H1 (cell line): ENCODE data around the gene TCF19. TPM values are rescaled to one million over a fixed set of nuclear protein-coding genes. Genes with fewer than 3 reads are reported as not detected.

Experiments used
- CTCF ChIA-PET: fragments of 300-600 bp; sonication (Branson Sonifier 250); formaldehyde crosslinking; loops from one replicate; lab custom pipeline; 2021; ENCODE audit not compliant: partially characterized antibody; lab: Charles Lee
- POLR2A ChIA-PET: fragments of 300-600 bp; sonication (Branson Sonifier 250); formaldehyde crosslinking; loops from one replicate; lab custom pipeline; 2021; ENCODE audit warnings: inconsistent platforms; ENCODE audit not compliant: partially characterized antibody; lab: Charles Lee
- DNase-seq, 2 experiments: peaks; one replicate each; pipeline versions ENCODE4 v3.0.0 to v3.0.0-alpha.2; 2010 to 2022; ENCODE audit warnings: low spot score in 2 of 2, low read depth in 1 of 2, mixed read lengths in 1 of 2
- FAIRE-seq: peaks from 2 replicates; lab custom pipeline; 2011; peaks lifted over from hg19 to GRCh38; lab: Jason Lieb, UNC
- H2AFZ ChIP-seq: 2 replicates; pipeline ENCODE4 v1.8.1; 2012; ENCODE audit warnings: low read length, inconsistent platforms
- H2AK5ac ChIP-seq: 2 replicates; pipeline ENCODE4 v1.6.1; 2013; ENCODE audit warnings: low read depth, low read length
- H2BK120ac ChIP-seq: replicated peaks from 2 replicates; pipeline ENCODE3; 2013; ENCODE audit warnings: low read depth, low read length, inconsistent platforms
- H2BK12ac ChIP-seq: 2 replicates; pipeline ENCODE4 v1.6.1; 2013; ENCODE audit warnings: low read depth, low read length
- H2BK15ac ChIP-seq: 2 replicates; pipeline ENCODE4 v1.6.1; 2013; ENCODE audit warnings: low read length
- H2BK20ac ChIP-seq: 2 replicates; pipeline ENCODE4 v1.6.1; 2013; ENCODE audit warnings: low read length
- H2BK5ac ChIP-seq: 2 replicates; pipeline ENCODE4 v1.6.1; 2013; ENCODE audit warnings: low read depth, low read length
- H3K14ac ChIP-seq: 2 replicates; pipeline ENCODE4 v1.6.1; 2013; ENCODE audit warnings: inconsistent platforms; ENCODE audit not compliant: insufficient read length
- H3K18ac ChIP-seq: 2 replicates; pipeline ENCODE4 v1.6.1; 2013; ENCODE audit warnings: low read length; ENCODE audit errors: extremely low read depth
- H3K23ac ChIP-seq: 2 replicates; pipeline ENCODE4 v1.6.1; 2013; ENCODE audit warnings: inconsistent platforms; ENCODE audit not compliant: insufficient read length
- H3K23me2 ChIP-seq: 2 replicates; pipeline ENCODE4 v1.6.1; 2013; ENCODE audit warnings: low read depth, low read length
- H3K27ac ChIP-seq: 2 replicates; pipeline ENCODE4 v1.6.1; 2011; ENCODE audit warnings: low read depth, low read length, inconsistent platforms
- H3K27me3 ChIP-seq, 4 experiments: replicated peaks in 1 of 4; 1 replicate in 1 of 4; 2 replicates in 3 of 4; pipeline versions ENCODE4 v1.6.1 to v1.8.1; 2011 to 2013; ENCODE audit warnings: low read length in 3 of 4, mild to moderate bottlenecking in 3 of 4, inconsistent platforms in 2 of 4, mixed read lengths in 2 of 4, moderate library complexity in 1 of 4; ENCODE audit not compliant: control insufficient read depth in 3 of 4, insufficient read depth in 3 of 4; ENCODE audit errors: extremely low read depth in 1 of 4
- H3K36me3 ChIP-seq, 4 experiments: 2 replicates each; pipeline versions ENCODE4 v1.6.1 to v1.8.1; 2011 to 2013; ENCODE audit warnings: mild to moderate bottlenecking in 4 of 4, low read length in 3 of 4, moderate library complexity in 2 of 4, control low read depth in 1 of 4, inconsistent platforms in 1 of 4; ENCODE audit not compliant: insufficient read depth in 4 of 4, control insufficient read depth in 2 of 4
- H3K4ac ChIP-seq: replicated peaks from 2 replicates; pipeline ENCODE3; 2013; ENCODE audit warnings: low read length, low read depth, mixed read lengths, inconsistent platforms; ENCODE audit not compliant: insufficient read length
- H3K4me1 ChIP-seq, 4 experiments: replicated peaks in 1 of 4; 1 replicate in 1 of 4; 2 replicates in 3 of 4; pipeline versions ENCODE4 v1.6.1 to v1.8.1; 2011 to 2013; ENCODE audit warnings: low read length in 3 of 4, inconsistent platforms in 2 of 4, mixed read lengths in 1 of 4; ENCODE audit not compliant: insufficient read depth in 4 of 4, control insufficient read depth in 3 of 4
- H3K4me2 ChIP-seq, 2 experiments: 2 replicates each; pipeline versions ENCODE4 v1.6.1 to v1.8.1; 2011 to 2013; ENCODE audit warnings: low read depth in 2 of 2, low read length in 2 of 2, control low read depth in 1 of 2, inconsistent platforms in 1 of 2, mild to moderate bottlenecking in 1 of 2; ENCODE audit not compliant: insufficient read depth in 1 of 2
- H3K4me3 ChIP-seq, 4 experiments: fragments of 200-600, 300-600 bp in 1 of 4; sonication (generic), shearing (Covaris generic), sonication (Bioruptor Twin) in 1 of 4; 2 replicates each; pipeline versions ENCODE4 v1.5.1 to v1.8.1; 2011 to 2016; ENCODE audit warnings: low read length in 4 of 4, low read depth in 3 of 4, control low read depth in 2 of 4, inconsistent platforms in 2 of 4, mild to moderate bottlenecking in 2 of 4, mixed read lengths in 1 of 4, moderate library complexity in 1 of 4; ENCODE audit not compliant: insufficient read depth in 2 of 4; ENCODE audit errors: extremely low read depth in 1 of 4
- H3K56ac ChIP-seq: replicated peaks from 2 replicates; pipeline ENCODE3; 2013; ENCODE audit warnings: low read depth, mild to moderate bottlenecking, mixed read lengths, low read length, inconsistent platforms; ENCODE audit not compliant: insufficient read length
- H3K79me1 ChIP-seq: 2 replicates; pipeline ENCODE4 v1.6.1; 2013; ENCODE audit warnings: low read depth, low read length, control low read depth
- H3K79me2 ChIP-seq, 2 experiments: 2 replicates each; pipeline versions ENCODE4 v1.6.1 to v1.8.1; 2012 to 2013; ENCODE audit warnings: low read length in 2 of 2, mild to moderate bottlenecking in 2 of 2, inconsistent platforms in 1 of 2; ENCODE audit not compliant: insufficient read depth in 2 of 2, control insufficient read depth in 1 of 2
- H3K9ac ChIP-seq, 4 experiments: replicated peaks in 1 of 4; 1 replicate in 1 of 4; 2 replicates in 3 of 4; pipeline versions ENCODE4 v1.6.1 to v1.8.1; 2011 to 2013; ENCODE audit warnings: low read depth in 3 of 4, low read length in 3 of 4, control low read depth in 2 of 4, mild to moderate bottlenecking in 2 of 4, moderate library complexity in 2 of 4, inconsistent platforms in 1 of 4; ENCODE audit errors: extremely low read depth in 1 of 4
- H3K9me3 ChIP-seq, 2 experiments: 2 replicates each; pipeline versions ENCODE4 v1.6.1 to v1.8.1; 2012 to 2013; ENCODE audit warnings: mild to moderate bottlenecking in 2 of 2, moderate library complexity in 2 of 2, control low read depth in 1 of 2, inconsistent platforms in 1 of 2, low read depth in 1 of 2, low read length in 1 of 2, mixed read lengths in 1 of 2; ENCODE audit not compliant: insufficient read depth in 2 of 2
- H4K20me1 ChIP-seq, 2 experiments: replicated peaks in 1 of 2; 2 replicates each; pipeline versions ENCODE3 to v1.8.1; 2011 to 2013; ENCODE audit warnings: inconsistent platforms in 2 of 2, low read length in 2 of 2, mild to moderate bottlenecking in 1 of 2; ENCODE audit not compliant: insufficient read depth in 2 of 2, control insufficient read depth in 1 of 2
- H4K5ac ChIP-seq: 2 replicates; pipeline ENCODE4 v1.6.1; 2013; ENCODE audit warnings: low read length, low read depth, mixed read lengths, inconsistent platforms; ENCODE audit not compliant: insufficient read length
- H4K8ac ChIP-seq: 2 replicates; pipeline ENCODE4 v1.8.0; 2013; ENCODE audit warnings: mild to moderate bottlenecking, moderate library complexity, low read length, inconsistent platforms; ENCODE audit not compliant: insufficient read depth; ENCODE audit errors: extremely low read depth
- H4K91ac ChIP-seq: replicated peaks from 2 replicates; pipeline ENCODE3; 2013; ENCODE audit warnings: low read length, mixed read lengths, inconsistent platforms; ENCODE audit not compliant: insufficient read length
- BCL11A ChIP-seq, 2 experiments: IDR thresholded peaks; one replicate each; pipeline ENCODE4 v1.6.1; 2011; ENCODE audit warnings: low read depth in 2 of 2, low read length in 2 of 2, mild to moderate bottlenecking in 2 of 2
- CHD1 ChIP-seq: IDR thresholded peaks from 2 replicates; pipeline ENCODE4 v1.6.1; 2012; ENCODE audit warnings: low read depth, low read length, improper control_type of control experiment
- CREB1 ChIP-seq: IDR thresholded peaks from 2 replicates; pipeline ENCODE4 v1.6.1; 2012; ENCODE audit warnings: inconsistent platforms
- E2F6 ChIP-seq: IDR thresholded peaks from 2 replicates; pipeline ENCODE4 v1.6.1; 2012; ENCODE audit warnings: inconsistent platforms
- EZH2 ChIP-seq: fragments of 200-600 bp; sonication (generic); IDR thresholded peaks from 2 replicates; pipeline ENCODE4 v1.7.1; 2012; ENCODE audit warnings: low read depth, mild to moderate bottlenecking, moderate library complexity, low read length, inconsistent platforms; ENCODE audit not compliant: severe bottlenecking
- HDAC2 ChIP-seq, 2 experiments: fragments of 300-600 bp in 1 of 2; sonication (generic) in 1 of 2; IDR thresholded peaks; 2 replicates each; pipeline ENCODE4 v1.6.1; 2011 to 2012; ENCODE audit warnings: low read depth in 2 of 2, low read length in 2 of 2, mild to moderate bottlenecking in 2 of 2, moderate library complexity in 2 of 2, borderline replicate concordance in 1 of 2, inconsistent platforms in 1 of 2
- NRF1 ChIP-seq: IDR thresholded peaks from 2 replicates; pipeline ENCODE4 v1.6.1; 2011; ENCODE audit warnings: mild to moderate bottlenecking, low read depth, low read length, improper control_type of control experiment
- POU5F1 ChIP-seq: IDR thresholded peaks from 2 replicates; pipeline ENCODE4 v1.6.1; 2011; ENCODE audit warnings: low read depth, mild to moderate bottlenecking, low read length, moderate library complexity
- RFX5 ChIP-seq: IDR thresholded peaks from 2 replicates; pipeline ENCODE4 v1.6.1; 2011; ENCODE audit warnings: low read depth, low read length, improper control_type of control experiment, borderline replicate concordance
- SAP30 ChIP-seq: fragments of 300-600 bp; sonication (generic); IDR thresholded peaks from 2 replicates; pipeline ENCODE4 v1.7.1; 2012; ENCODE audit warnings: low read length, moderate library complexity, mild to moderate bottlenecking, inconsistent platforms; ENCODE audit not compliant: insufficient read depth, insufficient replicate concordance
- SP2 ChIP-seq: IDR thresholded peaks from 2 replicates; pipeline ENCODE4 v1.6.1; 2012; ENCODE audit warnings: mild to moderate bottlenecking, low read length, inconsistent platforms
- SUZ12 ChIP-seq: fragments of 200-600 bp; sonication (generic); IDR thresholded peaks from 2 replicates; pipeline ENCODE4 v1.6.1; 2012; ENCODE audit warnings: mild to moderate bottlenecking, inconsistent platforms, low read length, moderate library complexity, mixed read lengths
- TCF12 ChIP-seq: IDR thresholded peaks from 2 replicates; pipeline ENCODE4 v1.6.1; 2011; ENCODE audit warnings: low read depth, mild to moderate bottlenecking, low read length
- WGBS, 2 experiments: shearing (Covaris generic) in 1 of 2; methylation state at CpG; one replicate each; pipeline versions ENCODE4 v1.1.6 to v1.1.7; 2013 to 2015; ENCODE audit warnings: low lambda C conversion rate in 2 of 2, mixed read lengths in 2 of 2, inconsistent platforms in 1 of 2, low coverage in 1 of 2, missing lambda C conversion rate in 1 of 2; ENCODE audit not compliant: insufficient replicate concordance in 2 of 2, insufficient coverage in 1 of 2, insufficient read length in 1 of 2; ENCODE audit errors: extremely low coverage in 1 of 2, missing lambda C conversion rate in 1 of 2; 5-methylcytosine and 5-hydroxymethylcytosine counted together
- polyA plus RNA-seq, 7 experiments: library from polyadenylated mRNA; depleted of rRNA in 3 of 7; stranded (reverse) in 5 of 7; unstranded in 2 of 7; fragments of >200 nt in 5 of 7; fragments of 200-250 nt in 2 of 7; gene quantifications; 1 replicate in 5 of 7; 2 replicates in 1 of 7; 4 replicates in 1 of 7; pipeline versions ENCODE4 v1.2.1 to v1.2.3, GENCODE V29; 2011 to 2013; ENCODE audit warnings: missing spikeins in 2 of 7, mixed read lengths in 2 of 7
- total RNA-seq: library from RNA; stranded (reverse); fragmentation: NEBNext Ultra II Directional; extraction: Animal tissue kit (Norgen Biotek cat#: 25700); gene quantifications from 2 replicates; pipeline ENCODE4 v1.2.1, GENCODE V29; 2021

The TCF19 gene
- total and polyA plus RNA-seq, 2 of the 8 experiments (the other 6 are each of a cell fraction or from before 2014, with no cell fraction given) = 7.2 to 11.0 TPM

- Histone ChIP-seq H3K4ac (peak overlapping the region; percentile 40), H2BK20ac (no peak overlapping the region), H3K23me2 (peaks cover 13% of the 10 kb centered on the region), H2BK5ac (no peak overlapping the region), H3K18ac (no peak overlapping the region; the same call in 1 of the 2 replicates), H2BK120ac (peak overlapping the region; percentile 14), H3K23ac (no peak overlapping the region), H3K9me3 (no peaks in the 10 kb centered on the region), H4K5ac (no peak overlapping the region), H3K4me1 (peaks cover 13 to 29% (median 20%) of the 10 kb centered on the region in 4 experiments), H2BK15ac (no peak overlapping the region), H3K79me1 (peaks cover 8% of the 10 kb centered on the region), H4K20me1 (peaks cover 7 to 22% of the 10 kb centered on the region in 2 experiments), H3K9ac (peak overlapping the region in 3 of 4 experiments; percentile 31 to 35 (median 32); a peak in 5 of 7 replicates), H3K56ac (peak overlapping the region; percentile 40), H3K4me2 (peak overlapping the region; percentile 82 to 83), H3K36me3 (peaks cover 9 to 23% (median 16%) of the 10 kb centered on the region in 4 experiments), H2AFZ (no peak overlapping the region), H3K14ac (no peak overlapping the region), H3K4me3 (peak overlapping the region; percentile 70 to 92 (median 80)), H3K79me2 (peaks cover 23 to 59% of the 10 kb centered on the region in 2 experiments), H3K27me3 (no peaks in the 10 kb centered on the region), H4K91ac (peak overlapping the region; percentile 20), H4K8ac (no peak overlapping the region), H2BK12ac (no peak overlapping the region), H2AK5ac (no peak overlapping the region), H3K27ac (no peak overlapping the region)
- ChIA-PET CTCF (interaction anchor here (0.9 to 5.9 kb wide), 9 partner anchors 8 to 36 kb away, joined by 3 to 56 read pairs (median 4); partner anchors contain the start of genes CCHCR1 and TCF19), POLR2A (interaction anchor here (0.6 to 68.5 kb wide), 4 partner anchors 0 to 1161 kb away, joined by 3 to 2251 read pairs (median 1128); partner anchors contain the start of genes CCHCR1, CDSN, POU5F1 and PSORS1C1)
- 7% methylated on average over 3 of the region's 3 CpGs; no CpG with 5 or more reads in 1 of the 2 experiments for WGBS, 2 experiments
- FAIRE-seq (no peak), DNase-seq (no peak)
- TF ChIP-seq SUZ12 (no peak), RFX5 (no peak), NRF1 (no peak), HDAC2 (IDR thresholded peaks at IDR 0.05; ENCODE audit: borderline replicate concordance in 1 of 2, low read depth in 2 of 2, low read length in 2 of 2) (no peak), BCL11A (IDR thresholded peaks at IDR 0.05; ENCODE audit: low read depth in 2 of 2, low read length in 2 of 2) (no peak), POU5F1 (no peak), CHD1 (no peak), CREB1 (no peak), EZH2 (no peak), E2F6 (no peak), SAP30 (no peak), SP2 (no peak), TCF12 (no peak)
Observed at GRCh38 chr6:31168606-31169005, 10.2 kb downstream of the TCF19 start.
